Measurements from ENCODE around the gene ENG.

GRCh38 chr9:127803507-127804352, 50.7 kb downstream of the ENG start:
- TF ChIP-seq CTCF (IDR thresholded peaks at IDR 0.05; ENCODE audit: insufficient read depth, low read length, poor library complexity, severe bottlenecking) (no peak), EZH2phosphoT487 (conservative IDR thresholded peaks at IDR 0.05; ENCODE audit: low read length) (no peak)

Data from SU-DHL-6 (cell line).